NT2/D1 (cell line): Measurements from ENCODE around the gene MAP3K20.

Experiments used
- YY1 ChIP-seq: IDR thresholded peaks from 2 replicates; pipeline ENCODE4 v1.6.1; 2011; ENCODE audit not compliant: insufficient read length, insufficient read depth
- ZNF274 ChIP-seq: IDR thresholded peaks from 2 replicates; pipeline ENCODE4 v1.6.1; 2011; ENCODE audit warnings: mild to moderate bottlenecking, low read depth, low read length

- no peak for TF ChIP-seq YY1
- no peak for TF ChIP-seq ZNF274
Observed at GRCh38 chr2:173117678-173118077, 42.0 kb downstream of the MAP3K20 start.
